H1 (cell line): Measurements from ENCODE around the gene BHMT. TPM values are rescaled to one million over a fixed set of nuclear protein-coding genes. Genes with fewer than 3 reads are reported as not detected.

Experiments
- CTCF ChIA-PET: fragments of 300-600 bp; sonication (Branson Sonifier 250); formaldehyde crosslinking; loops from one replicate; lab custom pipeline; 2021; ENCODE audit not compliant: partially characterized antibody; lab: Charles Lee
- POLR2A ChIA-PET: fragments of 300-600 bp; sonication (Branson Sonifier 250); formaldehyde crosslinking; loops from one replicate; lab custom pipeline; 2021; ENCODE audit warnings: inconsistent platforms; ENCODE audit not compliant: partially characterized antibody; lab: Charles Lee
- DNase-seq, 2 experiments: peaks; one replicate each; pipeline versions ENCODE4 v3.0.0 to v3.0.0-alpha.2; 2010 to 2022; ENCODE audit warnings: low spot score in 2 of 2, low read depth in 1 of 2, mixed read lengths in 1 of 2
- FAIRE-seq: peaks from 2 replicates; lab custom pipeline; 2011; peaks lifted over from hg19 to GRCh38; lab: Jason Lieb, UNC
- H2AFZ ChIP-seq: 2 replicates; pipeline ENCODE4 v1.8.1; 2012; ENCODE audit warnings: low read length, inconsistent platforms
- H2AK5ac ChIP-seq: 2 replicates; pipeline ENCODE4 v1.6.1; 2013; ENCODE audit warnings: low read depth, low read length
- H2BK120ac ChIP-seq: replicated peaks from 2 replicates; pipeline ENCODE3; 2013; ENCODE audit warnings: low read depth, low read length, inconsistent platforms
- H2BK12ac ChIP-seq: 2 replicates; pipeline ENCODE4 v1.6.1; 2013; ENCODE audit warnings: low read depth, low read length
- H2BK15ac ChIP-seq: 2 replicates; pipeline ENCODE4 v1.6.1; 2013; ENCODE audit warnings: low read length
- H2BK20ac ChIP-seq: 2 replicates; pipeline ENCODE4 v1.6.1; 2013; ENCODE audit warnings: low read length
- H2BK5ac ChIP-seq: 2 replicates; pipeline ENCODE4 v1.6.1; 2013; ENCODE audit warnings: low read depth, low read length
- H3K14ac ChIP-seq: 2 replicates; pipeline ENCODE4 v1.6.1; 2013; ENCODE audit warnings: inconsistent platforms; ENCODE audit not compliant: insufficient read length
- H3K18ac ChIP-seq: 2 replicates; pipeline ENCODE4 v1.6.1; 2013; ENCODE audit warnings: low read length; ENCODE audit errors: extremely low read depth
- H3K23ac ChIP-seq: 2 replicates; pipeline ENCODE4 v1.6.1; 2013; ENCODE audit warnings: inconsistent platforms; ENCODE audit not compliant: insufficient read length
- H3K23me2 ChIP-seq: 2 replicates; pipeline ENCODE4 v1.6.1; 2013; ENCODE audit warnings: low read depth, low read length
- H3K27ac ChIP-seq: 2 replicates; pipeline ENCODE4 v1.6.1; 2011; ENCODE audit warnings: low read depth, low read length, inconsistent platforms
- H3K27me3 ChIP-seq, 4 experiments: replicated peaks in 1 of 4; 1 replicate in 1 of 4; 2 replicates in 3 of 4; pipeline versions ENCODE4 v1.6.1 to v1.8.1; 2011 to 2013; ENCODE audit warnings: low read length in 3 of 4, mild to moderate bottlenecking in 3 of 4, inconsistent platforms in 2 of 4, mixed read lengths in 2 of 4, moderate library complexity in 1 of 4; ENCODE audit not compliant: control insufficient read depth in 3 of 4, insufficient read depth in 3 of 4; ENCODE audit errors: extremely low read depth in 1 of 4
- H3K36me3 ChIP-seq, 4 experiments: 2 replicates each; pipeline versions ENCODE4 v1.6.1 to v1.8.1; 2011 to 2013; ENCODE audit warnings: mild to moderate bottlenecking in 4 of 4, low read length in 3 of 4, moderate library complexity in 2 of 4, control low read depth in 1 of 4, inconsistent platforms in 1 of 4; ENCODE audit not compliant: insufficient read depth in 4 of 4, control insufficient read depth in 2 of 4
- H3K4ac ChIP-seq: replicated peaks from 2 replicates; pipeline ENCODE3; 2013; ENCODE audit warnings: low read length, low read depth, mixed read lengths, inconsistent platforms; ENCODE audit not compliant: insufficient read length
- H3K4me1 ChIP-seq, 4 experiments: replicated peaks in 1 of 4; 1 replicate in 1 of 4; 2 replicates in 3 of 4; pipeline versions ENCODE4 v1.6.1 to v1.8.1; 2011 to 2013; ENCODE audit warnings: low read length in 3 of 4, inconsistent platforms in 2 of 4, mixed read lengths in 1 of 4; ENCODE audit not compliant: insufficient read depth in 4 of 4, control insufficient read depth in 3 of 4
- H3K4me2 ChIP-seq, 2 experiments: 2 replicates each; pipeline versions ENCODE4 v1.6.1 to v1.8.1; 2011 to 2013; ENCODE audit warnings: low read depth in 2 of 2, low read length in 2 of 2, control low read depth in 1 of 2, inconsistent platforms in 1 of 2, mild to moderate bottlenecking in 1 of 2; ENCODE audit not compliant: insufficient read depth in 1 of 2
- H3K4me3 ChIP-seq, 4 experiments: fragments of 200-600, 300-600 bp in 1 of 4; sonication (generic), shearing (Covaris generic), sonication (Bioruptor Twin) in 1 of 4; 2 replicates each; pipeline versions ENCODE4 v1.5.1 to v1.8.1; 2011 to 2016; ENCODE audit warnings: low read length in 4 of 4, low read depth in 3 of 4, control low read depth in 2 of 4, inconsistent platforms in 2 of 4, mild to moderate bottlenecking in 2 of 4, mixed read lengths in 1 of 4, moderate library complexity in 1 of 4; ENCODE audit not compliant: insufficient read depth in 2 of 4; ENCODE audit errors: extremely low read depth in 1 of 4
- H3K56ac ChIP-seq: replicated peaks from 2 replicates; pipeline ENCODE3; 2013; ENCODE audit warnings: low read depth, mild to moderate bottlenecking, mixed read lengths, low read length, inconsistent platforms; ENCODE audit not compliant: insufficient read length
- H3K79me1 ChIP-seq: 2 replicates; pipeline ENCODE4 v1.6.1; 2013; ENCODE audit warnings: low read depth, low read length, control low read depth
- H3K79me2 ChIP-seq, 2 experiments: 2 replicates each; pipeline versions ENCODE4 v1.6.1 to v1.8.1; 2012 to 2013; ENCODE audit warnings: low read length in 2 of 2, mild to moderate bottlenecking in 2 of 2, inconsistent platforms in 1 of 2; ENCODE audit not compliant: insufficient read depth in 2 of 2, control insufficient read depth in 1 of 2
- H3K9ac ChIP-seq, 4 experiments: replicated peaks in 1 of 4; 1 replicate in 1 of 4; 2 replicates in 3 of 4; pipeline versions ENCODE4 v1.6.1 to v1.8.1; 2011 to 2013; ENCODE audit warnings: low read depth in 3 of 4, low read length in 3 of 4, control low read depth in 2 of 4, mild to moderate bottlenecking in 2 of 4, moderate library complexity in 2 of 4, inconsistent platforms in 1 of 4; ENCODE audit errors: extremely low read depth in 1 of 4
- H3K9me3 ChIP-seq, 2 experiments: 2 replicates each; pipeline versions ENCODE4 v1.6.1 to v1.8.1; 2012 to 2013; ENCODE audit warnings: mild to moderate bottlenecking in 2 of 2, moderate library complexity in 2 of 2, control low read depth in 1 of 2, inconsistent platforms in 1 of 2, low read depth in 1 of 2, low read length in 1 of 2, mixed read lengths in 1 of 2; ENCODE audit not compliant: insufficient read depth in 2 of 2
- H4K20me1 ChIP-seq, 2 experiments: replicated peaks in 1 of 2; 2 replicates each; pipeline versions ENCODE3 to v1.8.1; 2011 to 2013; ENCODE audit warnings: inconsistent platforms in 2 of 2, low read length in 2 of 2, mild to moderate bottlenecking in 1 of 2; ENCODE audit not compliant: insufficient read depth in 2 of 2, control insufficient read depth in 1 of 2
- H4K5ac ChIP-seq: 2 replicates; pipeline ENCODE4 v1.6.1; 2013; ENCODE audit warnings: low read length, low read depth, mixed read lengths, inconsistent platforms; ENCODE audit not compliant: insufficient read length
- H4K8ac ChIP-seq: 2 replicates; pipeline ENCODE4 v1.8.0; 2013; ENCODE audit warnings: mild to moderate bottlenecking, moderate library complexity, low read length, inconsistent platforms; ENCODE audit not compliant: insufficient read depth; ENCODE audit errors: extremely low read depth
- H4K91ac ChIP-seq: replicated peaks from 2 replicates; pipeline ENCODE3; 2013; ENCODE audit warnings: low read length, mixed read lengths, inconsistent platforms; ENCODE audit not compliant: insufficient read length
- MAFK ChIP-seq: IDR thresholded peaks from 2 replicates; pipeline ENCODE4 v1.6.1; 2012; ENCODE audit warnings: low read depth, mild to moderate bottlenecking, improper control_type of control experiment, low read length
- NRF1 ChIP-seq: IDR thresholded peaks from 2 replicates; pipeline ENCODE4 v1.6.1; 2011; ENCODE audit warnings: mild to moderate bottlenecking, low read depth, low read length, improper control_type of control experiment
- SP1 ChIP-seq: IDR thresholded peaks from 2 replicates; pipeline ENCODE4 v1.6.1; 2011; ENCODE audit warnings: low read depth, low read length
- TBP ChIP-seq: IDR thresholded peaks from 2 replicates; pipeline ENCODE4 v1.6.1; 2011; ENCODE audit warnings: low read depth, low read length, improper control_type of control experiment
- WGBS, 2 experiments: shearing (Covaris generic) in 1 of 2; methylation state at CpG; one replicate each; pipeline versions ENCODE4 v1.1.6 to v1.1.7; 2013 to 2015; ENCODE audit warnings: low lambda C conversion rate in 2 of 2, mixed read lengths in 2 of 2, inconsistent platforms in 1 of 2, low coverage in 1 of 2, missing lambda C conversion rate in 1 of 2; ENCODE audit not compliant: insufficient replicate concordance in 2 of 2, insufficient coverage in 1 of 2, insufficient read length in 1 of 2; ENCODE audit errors: extremely low coverage in 1 of 2, missing lambda C conversion rate in 1 of 2; 5-methylcytosine and 5-hydroxymethylcytosine counted together
- polyA plus RNA-seq, 7 experiments: library from polyadenylated mRNA; depleted of rRNA in 3 of 7; stranded (reverse) in 5 of 7; unstranded in 2 of 7; fragments of >200 nt in 5 of 7; fragments of 200-250 nt in 2 of 7; gene quantifications; 1 replicate in 5 of 7; 2 replicates in 1 of 7; 4 replicates in 1 of 7; pipeline versions ENCODE4 v1.2.1 to v1.2.3, GENCODE V29; 2011 to 2013; ENCODE audit warnings: missing spikeins in 2 of 7, mixed read lengths in 2 of 7
- total RNA-seq: library from RNA; stranded (reverse); fragmentation: NEBNext Ultra II Directional; extraction: Animal tissue kit (Norgen Biotek cat#: 25700); gene quantifications from 2 replicates; pipeline ENCODE4 v1.2.1, GENCODE V29; 2021

The BHMT gene
- total and polyA plus RNA-seq, 2 of the 8 experiments (the other 6 are each of a cell fraction or from before 2014, with no cell fraction given), result 0.54 to 1.6 TPM

- 85% methylated on average over 7 of the region's 7 CpGs; no CpG with 5 or more reads in 1 of the 2 experiments for WGBS, 2 experiments
- POLR2A ChIA-PET, result no interaction called here
- no peak overlapping the region for H2BK5ac ChIP-seq
- TF ChIP-seq MAFK (no peak), SP1 (no peak), NRF1 (no peak), TBP (no peak)
These were observed 4.4 kb upstream of the BHMT start for GRCh38 chr5:79107020-79107796.

More at GRCh38 chr5:79107020-79107796, 4.4 kb upstream of the BHMT start:
- no peak overlapping the region for H4K5ac ChIP-seq
- DNase-seq (no peak), FAIRE-seq (no peak)
- H3K14ac ChIP-seq, result no peak overlapping the region
- no peak overlapping the region for H3K9ac ChIP-seq
- H3K23me2 ChIP-seq, result peaks cover 11% of the 10 kb centered on the region; the same call in 1 of the 2 replicates
- 0 out of 2 replicates have a peak overlapping the region, but pooled peaks have one; percentile 24 for H2AK5ac ChIP-seq
- CTCF ChIA-PET, result interaction anchor here (0.7 to 7.0 kb wide), 11 partner anchors 10 to 878 kb away, joined by 3 to 49 read pairs (median 5); no protein-coding TSS in a partner anchor
- H3K18ac ChIP-seq, result no peak overlapping the region
- peaks cover 0 to 3% of the 10 kb centered on the region in 2 experiments for H4K20me1 ChIP-seq
- H2BK15ac ChIP-seq, result no peak overlapping the region
- H2BK12ac ChIP-seq, result no peak overlapping the region
- H4K8ac ChIP-seq, result no peak overlapping the region
- no peaks in the 10 kb centered on the region for H3K36me3 ChIP-seq
- no peak overlapping the region for H3K4ac ChIP-seq
- no peak overlapping the region for H2BK120ac ChIP-seq
- H2BK20ac ChIP-seq, result no peak overlapping the region
- no peak overlapping the region for H3K56ac ChIP-seq
- H3K4me3 ChIP-seq, result no peak overlapping the region
- H3K27ac ChIP-seq, result no peak overlapping the region
- no peak overlapping the region for H3K23ac ChIP-seq
- no peak overlapping the region for H3K4me2 ChIP-seq
- no peak overlapping the region for H2AFZ ChIP-seq
- H3K9me3 ChIP-seq, result peaks cover 3% of the 10 kb centered on the region in 2 experiments; a peak in 2 of 4 replicates
- H3K4me1 ChIP-seq, result no peaks in the 10 kb centered on the region
- no peaks in the 10 kb centered on the region for H3K79me2 ChIP-seq
- H4K91ac ChIP-seq, result no peak overlapping the region
- no peaks in the 10 kb centered on the region for H3K79me1 ChIP-seq
- H3K27me3 ChIP-seq, result peaks cover 6 to 14% (median 12%) of the 10 kb centered on the region in 4 experiments
